HG03159 (cell line): ENCODE measurements around the gene ERVMER34-1.

Source experiments
- ATAC-seq: cut with Tn5 transposase; IDR thresholded peaks from one replicate; pipeline ENCODE4 v1.9.1; 2021; ENCODE audit warnings: mild to moderate bottlenecking, moderate library complexity; ENCODE audit not compliant: unreplicated experiment

The ERVMER34-1 gene

GRCh38 chr4:52750819-52751486 lies at the start of gene ERVMER34-1:
Gene ERVMER34-1, minus strand, starts transcription at chr4:52751425. Its CDS starts 5,905 bp downstream, at chr4:52745520.
- ATAC-seq, result no peak

GRCh38 chr4:52799813-52800212 lies 48.6 kb upstream of the ERVMER34-1 start:
- no peak for ATAC-seq

DNA sequence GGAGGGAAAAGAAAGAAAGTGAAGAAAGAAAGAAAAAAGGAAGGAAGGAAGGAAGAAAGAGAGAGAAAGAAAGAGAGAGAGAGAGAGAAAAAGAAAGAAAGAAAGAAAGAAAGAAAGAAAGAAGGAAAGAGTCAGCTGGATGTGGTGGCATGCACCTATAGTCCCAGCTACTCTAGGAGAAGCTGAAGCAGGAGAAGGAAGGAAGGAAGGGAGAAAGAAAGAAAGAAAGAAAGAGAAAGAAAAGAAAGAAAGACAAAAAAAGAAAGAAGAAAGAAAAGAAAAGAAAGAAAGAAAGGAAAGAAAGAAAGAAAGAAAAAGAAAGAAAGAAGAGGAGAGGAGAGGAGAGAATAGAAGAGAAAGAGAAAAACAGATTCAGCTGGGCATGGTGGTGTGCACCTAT lies 44.3 kb upstream of the ERVMER34-1 start:
- ATAC-seq, result no peak

GRCh38 chr4:52791936-52792335 lies 40.7 kb upstream of the ERVMER34-1 start:
- no peak for ATAC-seq

DNA sequence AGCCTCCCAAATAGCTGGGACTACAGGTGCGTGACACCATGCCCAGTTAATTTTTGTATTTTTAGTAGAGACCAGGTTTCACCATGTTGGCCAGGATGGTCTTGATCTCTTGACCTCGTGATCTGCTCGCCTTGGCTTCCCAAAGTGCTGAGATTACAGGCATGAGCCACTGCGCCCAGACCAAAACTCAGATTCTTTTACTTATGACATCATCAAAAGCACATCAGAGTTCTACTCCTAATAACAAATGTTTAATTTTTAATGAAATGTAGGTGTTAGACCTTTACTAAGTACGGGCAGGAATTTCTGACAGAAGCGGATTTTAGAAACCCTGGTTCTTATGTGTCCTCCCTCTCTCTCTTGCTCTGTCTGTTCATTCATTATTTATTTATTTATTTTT lies 38.5 kb upstream of the ERVMER34-1 start:
- no peak for ATAC-seq

DNA sequence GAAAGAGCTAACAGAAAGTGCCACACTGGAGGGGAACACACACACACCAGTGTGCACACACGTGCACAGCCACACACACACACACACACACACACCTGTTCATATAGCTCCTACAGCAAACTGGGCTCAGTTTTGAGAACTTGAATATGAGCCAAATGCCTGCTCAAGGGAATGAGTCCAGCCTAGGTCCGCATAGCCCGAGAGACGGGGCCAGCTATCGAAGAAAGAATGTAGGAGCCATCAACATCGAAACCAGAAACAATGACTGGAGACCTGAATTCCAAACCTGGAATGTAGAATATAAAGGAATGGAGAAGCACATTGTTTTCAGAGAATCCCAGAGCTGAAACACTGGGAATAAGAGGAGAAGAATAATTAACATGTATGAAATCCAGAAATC lies 37.6 kb upstream of the ERVMER34-1 start:
- no peak for ATAC-seq

- no peak for ATAC-seq
Observed at GRCh38 chr4:52783069-52783468, 31.8 kb upstream of the ERVMER34-1 start.

DNA sequence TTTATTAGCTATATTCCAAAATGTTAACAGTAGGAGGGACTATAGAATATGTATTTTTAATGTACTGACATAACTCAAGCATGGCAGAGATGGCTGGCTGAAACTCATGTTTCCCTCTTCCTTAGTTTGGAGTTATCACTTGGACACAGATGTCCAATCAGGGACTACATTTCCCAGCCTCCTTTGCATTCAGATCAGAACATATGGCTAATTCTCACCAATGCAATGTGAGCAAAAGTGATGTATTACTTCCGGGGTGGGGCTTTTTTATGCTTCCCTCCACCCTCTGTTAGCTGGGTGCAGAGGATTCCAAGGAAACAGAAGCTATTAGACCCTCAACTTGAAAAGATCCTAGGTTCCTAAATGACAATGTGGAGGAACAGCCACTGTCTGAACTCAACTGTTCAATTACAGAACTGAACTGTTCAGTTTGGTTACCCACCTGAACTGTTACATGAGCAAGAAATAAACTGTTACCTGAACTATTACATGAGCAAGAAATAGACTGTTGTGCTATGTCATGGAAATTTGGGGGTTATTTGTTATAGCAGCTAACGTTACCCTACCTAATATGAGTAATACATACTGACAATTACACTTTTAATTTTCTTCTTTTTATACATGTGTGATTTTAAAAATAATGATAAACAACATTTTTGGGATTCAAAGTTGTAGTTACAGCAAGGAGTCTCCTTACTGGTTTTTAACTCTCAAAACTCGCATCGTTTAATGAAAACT lies 29.6 kb upstream of the ERVMER34-1 start:
- no peak for ATAC-seq

DNA sequence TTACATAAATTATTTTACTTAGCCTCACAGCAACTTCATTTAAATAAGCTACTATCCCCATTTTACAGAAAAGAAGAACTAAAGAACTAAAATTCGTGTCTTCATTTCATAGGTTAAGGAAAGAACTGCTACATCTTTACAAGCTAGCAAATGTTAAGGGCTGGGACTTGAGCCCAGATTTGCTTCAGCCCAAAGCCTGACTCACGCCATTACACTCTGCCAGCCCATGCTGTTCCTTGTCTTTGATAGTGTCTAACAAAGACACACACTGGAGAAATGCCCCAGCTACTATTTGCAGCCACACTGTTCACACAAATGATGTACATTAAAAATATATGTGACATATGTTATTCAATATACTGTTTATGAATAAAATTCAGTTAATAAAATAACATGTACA lies 29.0 kb upstream of the ERVMER34-1 start:
- no peak for ATAC-seq

- ATAC-seq, result no peak
Observed at GRCh38 chr4:52760256-52760655, 9.0 kb upstream of the ERVMER34-1 start.

DNA sequence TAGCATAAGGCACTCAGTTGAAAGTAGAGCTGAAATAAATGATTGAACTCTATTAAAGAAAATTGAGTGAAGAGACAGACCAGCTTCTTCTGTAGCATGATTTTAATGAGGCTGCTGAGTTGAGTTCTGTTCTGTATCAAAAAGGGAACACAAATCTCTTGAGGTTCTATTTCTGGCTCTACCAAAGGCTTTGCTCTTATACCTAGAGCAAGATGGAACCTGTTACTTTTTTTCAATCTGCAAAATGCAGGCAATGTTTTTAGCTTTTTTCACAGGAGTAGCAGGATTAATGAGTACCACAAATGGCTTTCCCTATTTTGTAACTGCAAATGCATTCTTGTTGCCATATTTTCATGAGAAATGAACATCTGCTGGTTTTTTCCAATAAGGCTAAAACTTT lies 4.2 kb upstream of the ERVMER34-1 start:
- no peak for ATAC-seq

GRCh38 chr4:52752936-52753335 lies 1.7 kb upstream of the ERVMER34-1 start:
- no peak for ATAC-seq

DNA sequence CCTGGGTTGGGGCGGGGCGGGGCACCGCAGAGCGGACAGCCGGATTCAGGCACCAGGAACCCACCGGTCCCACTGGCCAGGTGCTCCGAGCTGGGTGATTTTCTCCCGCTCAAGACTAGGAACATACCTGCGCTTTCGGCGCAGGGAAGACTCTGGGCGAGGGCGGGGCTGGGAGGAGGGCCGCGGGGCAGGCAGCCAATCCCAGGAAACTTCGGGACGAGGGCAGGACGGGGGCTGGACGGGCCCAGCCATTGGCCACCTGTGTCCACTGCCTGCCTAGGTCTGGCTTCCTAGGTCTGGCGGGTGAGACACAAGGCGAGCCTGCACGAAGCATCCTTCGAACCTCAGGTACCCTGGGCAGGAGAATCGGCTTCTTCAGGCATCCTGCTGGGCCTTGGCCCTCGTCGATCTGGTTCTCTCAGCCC lies 274 bp upstream of the ERVMER34-1 start:
- ATAC-seq, result no peak

- no peak for ATAC-seq
Observed at GRCh38 chr4:52750213-52750612, 1.0 kb downstream of the ERVMER34-1 start.

DNA sequence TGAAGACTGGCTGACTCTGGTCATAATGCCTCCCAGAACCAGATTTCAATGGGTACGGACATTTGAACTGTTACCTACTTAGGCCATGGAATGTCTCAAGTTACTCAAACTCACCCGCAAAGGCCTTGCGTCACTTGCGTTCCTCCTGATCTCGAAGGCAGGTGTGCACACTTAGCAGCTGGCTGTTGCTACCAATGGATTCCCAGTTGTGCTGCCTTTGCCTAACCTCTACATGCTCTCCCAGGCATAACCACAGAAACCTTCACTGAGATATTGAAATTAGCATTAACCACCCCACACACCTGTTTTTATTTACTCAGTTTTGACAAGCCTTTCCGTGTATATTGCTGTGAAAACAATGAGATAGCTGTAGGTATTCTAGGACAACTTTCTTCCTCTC lies 2.8 kb downstream of the ERVMER34-1 start:
- no peak for ATAC-seq

DNA sequence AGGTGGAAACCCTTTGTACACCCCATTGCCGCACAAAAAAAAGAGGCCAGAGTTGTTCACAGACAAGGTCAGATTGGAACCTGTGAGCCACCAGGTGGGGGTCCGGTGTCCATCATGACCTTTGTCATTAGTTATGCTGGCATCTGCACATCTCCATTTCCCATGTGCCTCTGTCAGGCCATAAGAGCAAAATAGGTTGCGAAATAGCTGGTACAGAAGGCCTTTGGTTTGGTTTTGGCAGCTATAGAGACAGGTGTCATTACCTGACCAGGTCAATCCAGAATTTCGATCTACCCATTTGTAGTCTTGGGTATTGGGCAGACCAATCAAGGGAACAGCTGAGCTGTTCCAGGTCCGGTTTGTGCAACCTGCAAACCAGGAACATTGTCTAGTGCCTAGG lies 6.6 kb downstream of the ERVMER34-1 start:
- no peak for ATAC-seq

DNA sequence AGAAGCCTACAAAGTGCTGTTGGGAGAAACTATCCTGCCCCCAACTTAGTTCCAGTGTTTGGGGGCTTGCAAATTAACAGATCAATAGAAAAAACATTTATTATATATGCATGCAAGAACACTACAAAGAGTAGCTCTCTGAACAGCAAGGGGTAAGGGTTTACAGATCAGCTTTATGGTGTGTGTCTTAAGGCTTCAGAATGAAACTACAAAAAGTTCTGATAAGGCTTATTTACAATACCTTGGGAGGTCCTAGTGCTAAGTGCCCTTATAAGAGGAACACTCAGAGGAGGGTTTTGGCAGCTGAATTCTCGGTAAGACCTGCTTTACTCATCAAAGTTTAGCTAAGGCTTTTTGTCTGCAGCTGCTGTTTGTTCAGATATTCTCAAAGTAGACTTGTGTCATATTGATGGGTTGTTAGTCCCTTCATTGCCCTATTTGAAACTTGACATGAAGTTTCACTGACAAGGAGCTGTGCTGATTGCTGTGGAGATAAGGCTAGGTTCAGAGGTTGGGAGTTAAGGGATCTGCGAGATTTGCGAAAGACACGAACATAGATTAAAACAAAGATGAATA lies 7.7 kb downstream of the ERVMER34-1 start:
- no peak for ATAC-seq

DNA sequence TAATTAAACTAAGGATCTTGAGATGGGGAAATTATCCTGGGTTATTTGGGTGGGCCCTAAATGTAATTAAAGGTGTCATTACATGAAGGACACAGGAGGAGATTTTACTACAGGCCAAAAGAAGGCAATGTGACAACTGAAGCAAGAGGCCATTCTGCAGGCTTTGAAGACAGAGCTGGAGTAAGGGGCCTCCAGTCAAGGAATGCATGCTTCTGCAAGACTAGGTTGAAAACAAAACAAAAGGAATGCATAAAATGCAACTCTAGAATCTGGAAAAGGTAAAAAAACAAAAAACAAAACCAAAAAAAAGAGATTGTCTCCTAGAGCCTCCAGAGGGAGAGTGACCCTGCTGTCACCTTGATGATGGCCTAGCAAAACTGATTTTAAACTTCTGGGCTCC lies 21.6 kb downstream of the ERVMER34-1 start:
- ATAC-seq, result no peak

- ATAC-seq, result no peak
Observed at GRCh38 chr4:52728691-52729240, 22.5 kb downstream of the ERVMER34-1 start.

DNA sequence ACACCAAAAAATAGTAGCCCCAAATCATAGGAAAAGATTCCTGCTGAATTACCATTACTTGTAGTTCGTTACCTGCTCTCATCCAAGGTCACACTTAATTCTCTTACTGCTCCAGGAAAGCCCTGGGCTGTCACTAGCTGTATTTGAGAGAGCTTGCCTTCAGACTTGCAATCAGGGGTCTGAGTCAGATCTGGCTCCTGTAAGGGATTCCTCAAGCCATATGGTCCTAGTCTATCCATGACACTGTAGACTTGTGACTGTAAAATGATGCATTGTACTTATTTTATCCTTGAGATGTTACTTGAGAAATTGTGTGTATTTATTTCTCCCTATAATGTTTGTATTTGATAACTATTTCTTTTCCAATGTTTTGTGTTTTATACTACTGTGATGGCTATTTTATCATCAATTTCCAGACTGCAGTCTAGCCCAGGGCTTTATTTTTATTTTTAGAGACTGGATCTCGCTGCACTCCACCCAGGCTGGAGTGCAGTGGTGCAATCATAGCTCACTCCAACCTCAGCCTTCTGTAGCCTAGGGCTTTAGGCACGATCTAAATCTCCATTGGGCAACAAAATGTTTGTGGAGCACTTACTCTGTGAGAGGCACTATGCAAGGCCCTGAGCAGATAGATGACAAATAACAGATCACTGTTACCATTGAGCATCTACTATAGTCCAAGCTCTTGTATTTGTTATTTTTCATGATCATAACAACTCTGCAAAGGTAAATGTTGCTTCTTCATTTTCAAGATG lies 24.2 kb downstream of the ERVMER34-1 start:
- ATAC-seq, result no peak
